Ascending aorta (tissue), 2 donors: ENCODE measurements around the gene FSD1L. TPM values are rescaled to one million over a fixed set of nuclear protein-coding genes. Genes with fewer than 3 reads are reported as not detected.

ENCODE experiments used
- DNase-seq, 2 donors: peaks; one replicate each; pipeline ENCODE4 v3.0.0-alpha.2; 2019; ENCODE audit warnings: low spot score in 2 of 2
- H3K27ac ChIP-seq, 2 donors: fragments of 200-600 bp; sonication (generic); one replicate each; pipeline ENCODE4 v1.5.1; 2016 to 2017; ENCODE audit warnings: mild to moderate bottlenecking in 1 of 2
- H3K27me3 ChIP-seq: fragments of 200-600 bp; sonication (generic); one replicate; pipeline ENCODE4 v1.5.1; 2017
- H3K36me3 ChIP-seq, 2 donors: fragments of 200-600 bp; sonication (generic); one replicate each; pipeline ENCODE4 v1.5.1; 2016
- H3K4me1 ChIP-seq, 2 donors: fragments of 200-600 bp; sonication (generic); one replicate each; pipeline ENCODE4 v1.5.1; 2016 to 2017; ENCODE audit warnings: mild to moderate bottlenecking in 1 of 2
- H3K4me3 ChIP-seq, 2 donors: fragments of 200-600 bp; sonication (generic); one replicate each; pipeline ENCODE4 v1.5.1; 2016 to 2017; ENCODE audit warnings: mild to moderate bottlenecking in 1 of 2
- H3K9me3 ChIP-seq, 2 donors: fragments of 200-600 bp; sonication (generic); one replicate each; pipeline ENCODE4 v1.5.1; 2016
- intact Hi-C: fragments of 100-400 bp; cut with DNase I; formaldehyde crosslinking; loops from one replicate; pipeline ENCODE4 v1.15.1; 2023
- total RNA-seq: library from RNA; depleted of rRNA; stranded (reverse); fragments of >200 nt; gene quantifications from one replicate; pipeline ENCODE4 v1.1.0, GENCODE V29; 2016
- TF ChIP-seq, protein P1 (sequence below), 3 experiments: fragments of 200-600 bp in 2 of 3; fragments of 450-650 bp in 1 of 3; sonication (generic) in 2 of 3; IDR thresholded peaks; one replicate each; pipeline ENCODE4 v1.5.1; 2016 to 2019; ENCODE audit warnings: antibody characterized with exemption in 3 of 3, mild to moderate bottlenecking in 1 of 3, moderate library complexity in 1 of 3

Gene FSD1L
- total RNA-seq, 1 donor from 2014 or later: 0.43 TPM

DNA sequence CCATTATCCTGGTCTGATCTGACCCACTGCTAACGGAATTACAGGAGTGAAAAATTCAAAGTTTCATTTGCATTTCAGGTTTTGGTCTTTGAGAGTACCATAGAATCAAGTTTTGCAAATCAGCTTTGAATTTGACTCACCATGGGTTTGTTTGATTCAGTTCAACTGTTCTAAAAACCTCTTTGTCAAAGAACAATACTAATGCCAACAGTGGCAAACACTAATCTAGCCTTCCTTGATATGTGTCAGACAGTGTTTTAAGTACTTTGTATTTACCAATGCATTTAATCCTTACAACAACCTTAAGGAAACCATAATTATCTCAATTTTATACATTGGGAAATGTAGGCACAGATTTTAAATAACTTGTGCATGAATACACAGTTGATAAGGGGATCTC lies 10.1 kb upstream of the FSD1L start:
- no peak for DNase-seq
- intact Hi-C loops: no loop called here
- TF ChIP-seq, protein P1, sequence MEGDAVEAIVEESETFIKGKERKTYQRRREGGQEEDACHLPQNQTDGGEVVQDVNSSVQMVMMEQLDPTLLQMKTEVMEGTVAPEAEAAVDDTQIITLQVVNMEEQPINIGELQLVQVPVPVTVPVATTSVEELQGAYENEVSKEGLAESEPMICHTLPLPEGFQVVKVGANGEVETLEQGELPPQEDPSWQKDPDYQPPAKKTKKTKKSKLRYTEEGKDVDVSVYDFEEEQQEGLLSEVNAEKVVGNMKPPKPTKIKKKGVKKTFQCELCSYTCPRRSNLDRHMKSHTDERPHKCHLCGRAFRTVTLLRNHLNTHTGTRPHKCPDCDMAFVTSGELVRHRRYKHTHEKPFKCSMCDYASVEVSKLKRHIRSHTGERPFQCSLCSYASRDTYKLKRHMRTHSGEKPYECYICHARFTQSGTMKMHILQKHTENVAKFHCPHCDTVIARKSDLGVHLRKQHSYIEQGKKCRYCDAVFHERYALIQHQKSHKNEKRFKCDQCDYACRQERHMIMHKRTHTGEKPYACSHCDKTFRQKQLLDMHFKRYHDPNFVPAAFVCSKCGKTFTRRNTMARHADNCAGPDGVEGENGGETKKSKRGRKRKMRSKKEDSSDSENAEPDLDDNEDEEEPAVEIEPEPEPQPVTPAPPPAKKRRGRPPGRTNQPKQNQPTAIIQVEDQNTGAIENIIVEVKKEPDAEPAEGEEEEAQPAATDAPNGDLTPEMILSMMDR (IDR thresholded peaks at IDR 0.05): no peak

DNA sequence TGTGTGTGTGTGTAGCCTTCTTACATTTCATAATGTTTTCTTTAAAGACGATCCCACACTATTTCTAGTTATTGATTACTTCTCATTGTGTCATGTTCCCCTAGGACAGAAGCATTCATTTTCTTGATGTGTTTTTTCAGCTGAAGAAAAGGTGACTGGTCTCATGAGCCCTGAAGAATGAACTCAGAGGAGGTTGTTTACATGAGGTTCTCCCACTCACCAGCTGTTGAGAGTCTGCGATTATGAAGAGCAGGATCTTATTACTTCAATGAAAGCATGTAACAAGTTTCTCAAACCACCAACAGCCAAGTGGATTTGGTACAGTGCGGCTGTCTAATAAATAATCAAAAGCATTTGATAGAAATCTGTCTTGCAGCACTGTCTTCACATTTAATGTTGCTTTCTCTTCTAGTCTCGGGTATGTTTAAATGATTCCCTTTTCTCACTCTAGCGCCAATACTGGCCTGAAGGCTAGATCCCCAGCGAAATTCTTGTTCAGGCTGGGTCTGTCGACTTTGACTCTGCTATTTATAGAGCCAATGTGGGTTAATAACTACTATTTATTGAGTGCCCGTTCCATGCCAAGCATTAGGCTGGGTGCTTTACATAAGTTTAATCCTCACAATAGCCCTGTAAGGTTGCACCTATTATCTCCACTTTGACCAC lies 9.6 kb upstream of the FSD1L start:
- no peak overlapping the region for H3K27ac ChIP-seq
- TF ChIP-seq, protein P1 (IDR thresholded peaks at IDR 0.05): no peak
- DNase-seq: no peak
- H3K27me3 ChIP-seq: no peaks in the 10 kb centered on the region
- H3K9me3 ChIP-seq: no peaks in the 10 kb centered on the region
- H3K36me3 ChIP-seq: no peaks in the 10 kb centered on the region
- no peaks in the 10 kb centered on the region for H3K4me1 ChIP-seq
- intact Hi-C loops: no loop called here
- no peak overlapping the region for H3K4me3 ChIP-seq

More for the DNA sequence above, 10.1 kb upstream of the FSD1L start:
- no peaks in the 10 kb centered on the region for H3K27me3 ChIP-seq
- H3K36me3 ChIP-seq: no peaks in the 10 kb centered on the region
- H3K9me3 ChIP-seq: no peaks in the 10 kb centered on the region
- H3K27ac ChIP-seq: no peak overlapping the region
- H3K4me3 ChIP-seq: no peak overlapping the region
- H3K4me1 ChIP-seq: no peaks in the 10 kb centered on the region

DNA sequence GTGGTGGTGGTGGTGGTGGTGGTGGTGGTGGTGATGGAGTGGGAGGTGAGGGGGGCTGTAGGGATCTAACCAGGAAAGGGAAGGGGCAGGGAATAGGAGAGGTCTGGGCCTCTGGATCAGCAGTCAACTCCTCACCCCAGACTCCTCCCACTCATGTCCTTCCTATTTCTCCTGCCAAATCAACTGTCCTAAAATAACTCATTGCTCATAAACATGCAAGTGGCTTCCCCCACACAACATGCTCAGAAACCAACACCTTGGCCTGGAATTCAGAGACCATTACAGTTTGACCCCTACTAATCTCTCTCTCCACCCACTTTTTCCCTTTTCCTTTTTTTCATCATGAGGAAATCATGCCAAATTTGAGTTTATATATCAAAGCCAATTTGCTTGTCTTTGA lies 8.4 kb upstream of the FSD1L start:
- Histone ChIP-seq H3K36me3 (no peaks in the 10 kb centered on the region), H3K4me1 (no peaks in the 10 kb centered on the region), H3K9me3 (no peaks in the 10 kb centered on the region), H3K27ac (no peak overlapping the region), H3K27me3 (no peaks in the 10 kb centered on the region), H3K4me3 (no peak overlapping the region)
- DNase-seq: no peak
- intact Hi-C loops: no loop called here
- TF ChIP-seq, protein P1 (IDR thresholded peaks at IDR 0.05): no peak

DNA sequence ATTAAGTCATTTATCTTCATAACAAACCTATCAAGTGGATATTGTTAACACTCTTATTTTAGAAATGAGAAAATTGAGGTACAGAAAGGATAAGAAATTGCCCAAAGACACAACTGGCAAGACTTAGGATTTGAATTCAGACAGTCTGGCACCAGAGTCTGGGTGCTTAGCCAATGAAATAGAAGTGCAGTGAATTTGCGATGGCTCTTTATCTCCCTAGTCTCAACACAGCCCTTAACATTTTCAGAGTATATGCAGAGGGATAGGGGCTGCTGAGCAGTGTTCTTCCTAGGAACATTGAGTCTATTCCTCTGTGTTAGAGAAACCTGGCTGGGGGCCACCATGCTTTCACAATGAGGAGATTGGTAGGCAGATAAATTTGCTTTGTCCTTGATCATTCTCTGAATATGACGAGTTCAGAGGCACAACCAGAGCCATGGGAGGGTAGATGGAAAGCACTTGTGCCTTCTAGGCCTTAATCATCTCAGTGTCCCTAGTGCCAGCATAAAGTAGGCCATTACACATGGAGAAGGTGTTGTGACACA lies 6.1 kb upstream of the FSD1L start:
- H3K27ac ChIP-seq: no peak overlapping the region
- no peaks in the 10 kb centered on the region for H3K36me3 ChIP-seq
- no peaks in the 10 kb centered on the region for H3K9me3 ChIP-seq
- no peaks in the 10 kb centered on the region for H3K4me1 ChIP-seq
- H3K4me3 ChIP-seq: no peak overlapping the region
- intact Hi-C loops: no loop called here
- H3K27me3 ChIP-seq: no peaks in the 10 kb centered on the region
- TF ChIP-seq, protein P1 (IDR thresholded peaks at IDR 0.05): no peak
- DNase-seq: no peak

DNA sequence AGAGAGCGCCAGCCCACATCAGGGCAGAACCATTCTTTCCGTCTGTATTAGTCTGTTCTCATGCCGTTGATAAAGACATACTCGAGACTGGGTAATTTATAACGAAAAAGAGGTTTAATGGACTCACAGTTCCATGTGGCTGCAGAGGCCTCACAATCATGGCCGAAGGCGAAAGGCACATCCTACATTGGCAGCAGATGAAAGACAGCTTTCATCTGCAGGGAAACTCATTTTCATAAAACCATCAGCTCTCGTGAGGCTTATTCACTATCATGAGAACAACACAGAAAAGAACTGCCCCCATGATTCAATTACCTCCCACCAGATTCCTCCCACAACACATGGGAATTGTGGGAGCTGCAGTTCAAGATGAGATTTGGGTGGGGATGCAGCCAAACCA lies 4.7 kb upstream of the FSD1L start:
- TF ChIP-seq, protein P1 (IDR thresholded peaks at IDR 0.05): no peak
- intact Hi-C loops: no loop called here

More for the DNA sequence above, 4.7 kb upstream of the FSD1L start:
- H3K27me3 ChIP-seq: no peaks in the 10 kb centered on the region
- H3K4me1 ChIP-seq: no peaks in the 10 kb centered on the region
- DNase-seq: no peak
- H3K4me3 ChIP-seq: no peak overlapping the region
- H3K36me3 ChIP-seq: no peaks in the 10 kb centered on the region
- no peak overlapping the region for H3K27ac ChIP-seq
- H3K9me3 ChIP-seq: no peaks in the 10 kb centered on the region
